ENCODE measurements around the gene WDR45.

Gene WDR45

DNA sequence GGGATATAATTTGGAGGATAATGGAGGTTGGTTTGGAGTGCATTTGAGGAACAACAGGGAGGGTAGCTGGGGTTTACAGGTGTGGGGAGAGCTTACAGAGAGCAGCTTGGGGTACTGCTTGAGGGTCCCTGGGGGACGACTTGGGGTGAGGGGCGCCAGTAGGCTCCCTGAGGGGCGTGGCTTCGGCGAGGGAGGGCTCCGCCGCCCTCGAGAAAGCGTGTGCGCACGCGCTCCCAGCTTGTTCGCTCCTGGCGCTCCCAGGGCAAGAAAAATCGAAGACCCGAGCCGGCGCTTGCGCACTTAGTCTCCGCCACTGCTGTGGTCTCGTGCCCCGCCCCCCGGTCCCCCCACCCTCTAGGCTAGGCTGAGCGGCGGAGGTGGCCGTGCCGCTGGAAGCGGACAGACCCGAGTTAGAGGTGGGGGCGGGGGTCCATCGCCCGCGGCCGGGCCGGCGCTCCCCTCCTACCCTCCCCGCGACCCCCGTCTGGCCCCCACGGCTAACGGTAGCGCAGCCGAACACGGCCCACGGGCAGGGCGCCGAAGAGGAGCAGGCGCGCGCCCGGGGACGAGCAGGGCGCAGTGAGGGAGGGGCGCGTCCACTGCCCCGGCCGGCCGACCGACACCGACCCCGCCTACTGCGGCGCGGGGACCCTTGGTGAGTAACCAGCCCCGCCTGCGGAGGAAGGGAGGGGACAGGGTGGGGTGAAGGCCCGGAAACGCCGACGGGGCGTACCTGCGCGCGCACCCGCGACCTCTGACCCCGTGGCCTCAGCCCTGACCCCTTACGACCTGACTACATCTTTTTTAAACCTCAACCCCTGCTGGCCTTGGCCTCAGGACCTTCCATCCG lies 26.2 kb downstream of the WDR45 start:
- H3K4me3 ChIP-seq (ENCODE audit: low read length): peak overlapping the region; percentile 52
- no peak for DNase-seq (ENCODE audit: low read depth)
- TF ChIP-seq CTCF (conservative IDR thresholded peaks at IDR 0.05; ENCODE audit: low read depth, low read length): no peak

DNA sequence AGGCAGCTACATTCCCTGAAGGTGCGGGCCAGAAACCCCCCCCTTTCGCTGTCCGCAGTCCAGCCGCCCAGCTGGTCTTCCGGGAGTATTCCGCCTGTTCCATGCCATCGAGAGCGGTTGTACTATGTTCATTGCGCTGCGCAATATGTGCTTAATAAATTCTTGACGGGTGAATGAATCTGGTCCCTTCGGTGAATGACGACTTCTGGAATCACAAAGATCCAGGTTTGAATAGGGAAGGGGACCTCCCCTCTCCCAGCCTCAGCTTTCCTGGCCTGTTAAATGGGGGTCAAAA lies 35.8 kb downstream of the WDR45 start:
- TF ChIP-seq CTCF (conservative IDR thresholded peaks at IDR 0.05; ENCODE audit: low read depth, low read length): no peak
- no peak for DNase-seq (ENCODE audit: low read depth)
- no peak overlapping the region for H3K4me3 ChIP-seq (ENCODE audit: low read length)

DNA sequence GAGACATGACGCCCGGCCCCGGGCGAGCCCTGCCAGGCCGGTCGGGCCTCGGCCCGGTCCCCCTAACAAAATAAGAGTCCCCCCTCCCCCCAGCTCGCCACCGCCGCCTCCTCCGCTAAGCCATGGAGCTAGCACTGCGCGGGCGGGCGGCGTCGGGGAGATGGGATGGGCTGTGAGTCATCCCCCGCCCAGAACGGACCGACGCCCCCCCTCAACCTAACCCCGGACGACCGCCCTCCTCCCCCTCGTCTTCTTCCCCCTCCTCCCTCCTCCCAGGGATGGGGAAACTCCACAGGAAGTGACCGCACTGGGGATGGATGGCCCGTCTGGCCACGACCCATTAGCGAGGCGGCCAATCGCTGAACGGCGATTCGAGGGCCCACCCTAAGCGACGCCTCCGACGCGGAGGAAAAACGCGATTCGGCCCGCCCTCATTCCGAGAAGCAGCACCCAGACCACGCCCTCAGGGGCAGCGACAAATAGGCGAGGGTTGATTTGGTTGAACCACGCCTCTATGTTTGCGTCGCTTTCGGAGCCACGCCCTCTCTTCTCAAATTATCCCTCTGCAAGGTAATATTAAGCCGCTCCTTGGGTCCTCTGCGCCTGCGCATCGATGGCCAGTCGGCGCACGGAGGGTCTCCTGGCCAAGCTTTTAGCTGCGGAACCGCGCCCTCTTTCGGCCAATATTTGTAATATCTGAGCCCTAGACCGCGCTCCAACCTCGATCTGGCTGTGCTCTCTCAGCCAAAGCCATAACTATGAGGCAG lies 36.3 kb downstream of the WDR45 start, which contains the start of gene TFE3:
Gene TFE3 (minus strand): TSS at position 138 of the 767 bp plus-strand sequence. CDS start 131 bp downstream, at position 7.
- H3K4me3 ChIP-seq (ENCODE audit: low read length): peak within 1 kb of the TSS; percentile 69
- TF ChIP-seq CTCF (conservative IDR thresholded peaks at IDR 0.05; ENCODE audit: low read depth, low read length): peak; percentile 52

GRCh38 chrX:49042581-49043219 lies 37.0 kb downstream of the WDR45 start:
- no peak for DNase-seq (ENCODE audit: low read depth)
- H3K4me3 ChIP-seq (ENCODE audit: low read length): peak overlapping the region; percentile 69
- no peak for TF ChIP-seq CTCF (conservative IDR thresholded peaks at IDR 0.05; ENCODE audit: low read depth, low read length)

More for the DNA sequence above, 36.3 kb downstream of the WDR45 start, which contains the start of gene TFE3:
- peak; percentile 93 for DNase-seq (ENCODE audit: low read depth)

DNA sequence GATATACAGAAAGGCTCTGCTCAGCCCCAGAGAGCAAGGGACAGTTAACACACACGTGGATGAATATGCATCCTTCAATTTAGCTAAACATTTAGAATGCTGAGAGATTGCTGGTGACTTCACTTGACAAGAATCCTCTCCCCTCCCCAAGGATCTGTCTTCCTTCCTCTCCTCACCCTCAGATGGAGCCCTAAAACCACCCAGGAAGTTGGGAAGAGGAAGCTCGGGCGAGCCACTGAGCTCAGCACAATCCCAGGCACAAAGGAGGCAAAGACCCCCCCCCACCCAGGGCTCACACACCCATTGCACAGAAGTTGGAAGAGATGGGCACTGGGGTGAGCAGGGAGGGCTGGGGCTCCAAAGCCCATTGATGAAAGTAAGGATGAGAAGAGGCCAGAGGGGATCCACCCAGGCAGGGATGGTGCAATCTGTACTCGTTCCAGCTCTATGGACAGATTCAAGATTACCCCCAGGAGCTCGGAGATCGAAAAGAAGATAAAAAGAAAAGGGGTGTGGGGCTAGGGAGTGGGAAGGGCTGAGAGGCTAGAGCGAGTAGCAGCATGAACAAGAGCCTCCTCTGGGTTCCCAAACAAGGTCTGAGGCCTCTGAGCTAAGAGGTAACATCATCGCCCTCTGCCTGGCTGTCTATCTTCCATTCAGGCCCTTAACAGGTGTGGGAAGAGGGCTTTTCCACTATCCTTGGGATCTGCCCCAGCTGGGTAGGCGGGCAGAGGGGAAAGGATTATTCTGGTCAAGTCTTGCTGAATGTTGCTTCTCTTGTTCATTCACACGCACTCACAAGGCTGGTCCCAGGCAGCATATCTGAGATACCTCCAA lies 37.7 kb downstream of the WDR45 start:
- peak; percentile 17 for DNase-seq (ENCODE audit: low read depth)
- H3K4me3 ChIP-seq (ENCODE audit: low read length): peak overlapping the region; percentile 69
- no peak for TF ChIP-seq CTCF (conservative IDR thresholded peaks at IDR 0.05; ENCODE audit: low read depth, low read length)

DNA sequence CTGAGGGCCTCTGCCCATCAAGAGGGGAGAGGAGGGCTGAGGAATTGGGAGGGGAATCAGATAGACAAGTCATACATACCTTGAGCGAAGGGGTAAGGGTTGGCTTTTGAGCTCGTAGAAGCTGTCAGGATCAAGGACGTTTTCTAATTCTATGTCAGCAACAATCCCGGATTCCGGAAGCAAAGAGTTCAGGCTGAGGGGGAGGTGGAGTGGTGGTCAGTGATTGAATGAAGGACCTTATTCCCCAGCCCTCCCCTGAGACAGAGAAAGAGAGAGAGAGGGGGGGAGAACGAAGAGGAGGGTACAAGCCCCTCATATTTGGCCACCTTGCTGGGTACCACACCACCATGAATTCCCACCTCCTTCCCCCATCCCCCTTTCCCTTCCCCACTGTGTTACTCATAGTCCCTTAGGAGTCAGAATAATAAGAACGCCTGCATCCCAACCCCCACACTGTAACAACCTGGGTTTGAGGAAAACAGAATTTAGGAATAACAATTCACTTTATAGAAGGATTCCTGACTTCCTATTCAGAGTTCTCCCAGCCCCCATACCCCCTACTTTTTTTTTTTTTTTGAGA lies 39.2 kb downstream of the WDR45 start:
- no peak for TF ChIP-seq CTCF (conservative IDR thresholded peaks at IDR 0.05; ENCODE audit: low read depth, low read length)
- H3K4me3 ChIP-seq (ENCODE audit: low read length): peak overlapping the region; percentile 21
- DNase-seq (ENCODE audit: low read depth): no peak

All from retinal pigment epithelial cell (primary cell).